ENCODE measurements around the gene RPP40.
"Not testable (repeated sequence)": the region's sequence is repeated elsewhere in the genome, so short reads cannot be mapped to it uniquely, and the experiment has no call there.

RPP40 gene

GRCh38 chr6:5042436-5042835, 38.6 kb upstream of the RPP40 start:
- no peak for DNase-seq (ENCODE audit: extremely low read depth, low read depth)
- no peak for TF ChIP-seq CTCF (IDR thresholded peaks at IDR 0.05; ENCODE audit: low read depth, low read length)

- no peak for TF ChIP-seq CTCF (IDR thresholded peaks at IDR 0.05; ENCODE audit: low read depth, low read length)
Measured at GRCh38 chr6:5041955-5042354, 38.1 kb upstream of the RPP40 start.

GRCh38 chr6:5036269-5036668, 32.4 kb upstream of the RPP40 start:
- no peak for DNase-seq (ENCODE audit: extremely low read depth, low read depth)

More at GRCh38 chr6:5041955-5042354, 38.1 kb upstream of the RPP40 start:
- no peak for DNase-seq (ENCODE audit: extremely low read depth, low read depth)

GRCh38 chr6:5034736-5035135, 30.9 kb upstream of the RPP40 start:
- TF ChIP-seq CTCF (IDR thresholded peaks at IDR 0.05; ENCODE audit: low read depth, low read length) = no peak
- DNase-seq (ENCODE audit: extremely low read depth, low read depth) = no peak

More at GRCh38 chr6:5036269-5036668, 32.4 kb upstream of the RPP40 start:
- no peak for TF ChIP-seq CTCF (IDR thresholded peaks at IDR 0.05; ENCODE audit: low read depth, low read length)

- DNase-seq (ENCODE audit: extremely low read depth, low read depth) = no peak
- no peak for TF ChIP-seq CTCF (IDR thresholded peaks at IDR 0.05; ENCODE audit: low read depth, low read length)
Measured at GRCh38 chr6:5034328-5034727, 30.5 kb upstream of the RPP40 start.

- DNase-seq (ENCODE audit: extremely low read depth, low read depth) = not testable (repeated sequence)
Measured at GRCh38 chr6:5033214-5033904, 29.5 kb upstream of the RPP40 start.

- not testable (repeated sequence) for DNase-seq (ENCODE audit: extremely low read depth, low read depth)
Measured at GRCh38 chr6:5032706-5033105, 28.9 kb upstream of the RPP40 start.

GRCh38 chr6:5031150-5031549, 27.3 kb upstream of the RPP40 start:
- no peak for DNase-seq (ENCODE audit: extremely low read depth, low read depth)
- TF ChIP-seq CTCF (IDR thresholded peaks at IDR 0.05; ENCODE audit: low read depth, low read length) = no peak
